ENCODE data around the gene PLEKHH2.
"Not testable (repeated sequence)": the region's sequence is repeated elsewhere in the genome, so short reads cannot be mapped to it uniquely, and the experiment has no call there.

The PLEKHH2 gene

GRCh38 chr2:43642363-43642762, 5.3 kb downstream of the PLEKHH2 start:
- no peak for DNase-seq

- DNase-seq, result no peak
Measured at GRCh38 chr2:43643680-43644079, 6.6 kb downstream of the PLEKHH2 start.

- no peak for DNase-seq
Measured at GRCh38 chr2:43648994-43649701, 12.1 kb downstream of the PLEKHH2 start.

- no peak for DNase-seq
Measured at GRCh38 chr2:43653506-43653905, 16.4 kb downstream of the PLEKHH2 start.

DNA sequence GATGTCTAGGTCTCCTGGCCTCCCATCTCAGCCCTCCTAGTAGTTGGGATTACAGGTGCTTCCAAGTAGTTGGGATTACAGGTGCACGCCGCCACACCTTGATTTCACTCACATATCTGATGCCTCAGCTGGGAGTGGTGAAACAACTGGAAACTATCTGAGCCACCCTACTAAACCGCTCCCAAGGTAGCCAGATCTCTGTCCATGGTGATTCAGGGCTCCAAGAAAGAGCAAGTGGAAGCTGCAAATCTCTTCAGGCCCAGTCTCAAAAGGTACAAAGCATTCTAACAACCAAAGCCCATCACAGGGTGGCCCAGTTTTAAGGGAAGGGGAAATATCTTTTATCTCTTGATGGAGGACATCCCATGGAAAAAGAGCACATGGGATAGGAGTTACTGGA, 20.2 kb downstream of the PLEKHH2 start:
- DNase-seq, result no peak

DNA sequence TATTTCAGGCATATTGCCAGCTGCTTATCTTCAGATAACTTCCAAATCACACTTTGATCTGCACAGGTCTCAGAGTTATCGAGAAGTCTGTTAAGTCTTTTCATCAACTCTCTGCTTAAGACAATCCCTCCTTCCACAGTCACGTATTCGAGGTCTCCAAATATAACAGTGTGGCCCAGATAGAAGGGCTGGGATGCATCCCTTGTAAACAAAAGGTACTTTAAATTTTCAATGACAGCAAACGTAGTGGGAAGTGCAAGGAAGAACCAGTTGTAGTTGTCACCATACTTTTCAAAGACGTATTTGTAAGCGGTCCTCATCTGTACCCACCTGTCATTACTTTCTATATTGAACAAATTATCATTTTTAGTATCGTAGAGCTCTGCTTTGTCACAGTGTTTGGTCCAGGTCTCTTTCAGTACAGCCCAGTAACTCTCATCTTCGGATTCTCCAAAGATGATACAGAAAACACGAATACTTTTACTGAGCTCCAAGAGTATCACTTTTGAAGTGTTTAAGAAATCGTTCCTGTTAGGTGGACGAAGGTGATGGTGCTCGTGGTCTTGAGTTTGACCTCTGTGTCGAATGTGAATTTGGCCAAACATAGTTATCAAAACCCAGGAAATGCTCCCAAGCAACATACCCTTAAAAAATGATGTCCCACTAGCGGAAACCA, 38.7 kb downstream of the PLEKHH2 start:
- no peak for DNase-seq

DNA sequence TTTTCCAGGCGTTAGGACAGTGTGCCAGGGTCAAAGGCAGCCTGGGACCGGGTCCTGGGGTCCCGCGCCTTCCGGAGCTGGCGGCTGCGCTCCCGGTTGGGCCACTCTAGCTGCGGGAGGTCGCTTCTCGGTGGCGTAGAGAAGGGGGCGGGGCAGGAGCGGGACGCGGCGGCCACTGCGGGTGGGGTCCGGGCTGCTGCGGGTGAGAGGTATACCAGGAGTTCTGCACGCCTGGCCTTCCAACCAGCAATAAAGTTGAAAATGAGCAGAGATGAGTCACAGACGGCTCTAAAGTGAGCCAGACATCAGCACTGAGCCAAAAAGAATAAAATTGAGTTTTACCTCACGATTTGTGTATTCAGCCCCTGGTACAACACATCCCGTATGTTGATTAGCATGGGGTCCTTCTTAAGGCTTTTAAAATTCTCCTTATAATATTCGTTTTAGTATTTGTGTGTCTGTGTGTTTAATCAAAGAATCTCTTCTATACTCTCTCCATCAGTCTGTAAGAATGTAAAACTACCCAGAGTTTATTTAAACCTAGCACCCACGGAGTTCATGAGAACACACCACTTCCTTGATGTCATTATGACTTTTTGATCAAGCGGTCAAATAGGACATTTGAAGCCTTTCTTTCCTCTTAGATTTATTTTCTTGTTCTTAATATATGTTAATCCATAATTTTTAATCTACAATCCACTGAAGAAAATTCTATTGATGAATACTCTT, 39.4 kb downstream of the PLEKHH2 start, which contains the start of gene C1GALT1C1L:
Gene C1GALT1C1L (minus strand): TSS at position 108 of the 729 bp plus-strand sequence. CDS start 107 bp downstream, at position 1.
- DNase-seq, result no peak

DNA sequence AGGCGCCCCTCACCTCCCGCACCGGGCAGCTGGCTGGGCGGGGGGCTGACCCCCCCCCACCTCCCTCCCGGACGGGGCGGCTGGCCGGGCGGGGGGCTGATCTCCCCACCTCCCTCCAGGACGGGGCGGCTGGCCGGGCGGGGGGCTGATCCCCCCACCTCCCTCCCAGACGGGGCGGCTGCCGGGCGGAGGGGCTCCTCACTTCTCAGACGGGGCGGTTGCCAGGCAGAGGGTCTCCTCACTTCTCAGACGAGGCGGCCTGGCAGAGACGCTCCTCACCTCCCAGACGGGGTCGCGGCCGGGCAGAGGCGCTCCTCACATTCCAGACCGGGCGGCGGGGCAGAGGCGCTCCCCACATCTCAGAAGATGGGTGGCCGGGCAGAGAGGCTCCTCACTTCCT, 40.7 kb downstream of the PLEKHH2 start:
- not testable (repeated sequence) for DNase-seq

GRCh38 chr2:43685357-43685756, 48.3 kb downstream of the PLEKHH2 start:
- DNase-seq, result no peak

- no peak for DNase-seq
Measured at GRCh38 chr2:43689999-43690398, 52.9 kb downstream of the PLEKHH2 start.

GRCh38 chr2:43692428-43692994, 55.5 kb downstream of the PLEKHH2 start:
- DNase-seq, result no peak

DNA sequence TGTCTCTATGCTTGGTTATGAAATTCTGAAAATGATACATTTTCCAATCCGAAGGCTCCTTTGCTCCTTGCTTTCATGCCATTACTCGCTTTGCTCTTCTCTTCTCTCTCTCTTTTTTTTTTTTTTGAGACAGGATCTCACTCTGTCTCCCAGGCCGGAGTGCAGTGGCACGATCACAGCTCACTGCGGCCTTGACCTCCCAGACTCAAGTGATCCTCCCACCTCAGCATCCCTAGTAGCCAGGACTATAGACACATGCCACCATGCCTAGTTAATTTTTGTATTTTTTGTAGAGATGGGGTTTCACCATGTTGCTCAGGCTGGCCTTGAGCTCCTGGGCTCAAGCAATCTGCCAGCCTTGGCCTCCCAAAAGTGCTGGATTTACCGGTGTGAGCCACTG, 61.1 kb downstream of the PLEKHH2 start:
- not testable (repeated sequence) for DNase-seq

DNA sequence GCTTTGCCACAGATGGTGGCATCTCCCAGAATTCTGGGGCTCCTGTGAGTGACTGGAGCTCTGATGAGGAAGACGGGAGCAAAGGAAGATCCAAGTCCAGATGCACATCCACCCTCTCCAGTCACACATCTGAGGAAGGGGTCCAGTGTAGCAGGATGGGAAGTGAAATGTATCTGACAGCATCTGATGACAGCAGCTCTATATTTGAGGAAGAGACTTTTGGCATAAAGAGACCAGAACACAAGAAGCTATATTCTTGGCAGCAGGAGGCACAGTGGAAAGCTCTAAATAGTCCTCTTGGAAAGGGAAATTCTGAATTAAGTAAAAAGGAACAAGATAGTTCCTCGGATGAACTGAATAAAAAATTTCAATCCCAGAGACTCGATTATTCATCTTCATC, 62.7 kb downstream of the PLEKHH2 start:
- no peak for DNase-seq

DNA sequence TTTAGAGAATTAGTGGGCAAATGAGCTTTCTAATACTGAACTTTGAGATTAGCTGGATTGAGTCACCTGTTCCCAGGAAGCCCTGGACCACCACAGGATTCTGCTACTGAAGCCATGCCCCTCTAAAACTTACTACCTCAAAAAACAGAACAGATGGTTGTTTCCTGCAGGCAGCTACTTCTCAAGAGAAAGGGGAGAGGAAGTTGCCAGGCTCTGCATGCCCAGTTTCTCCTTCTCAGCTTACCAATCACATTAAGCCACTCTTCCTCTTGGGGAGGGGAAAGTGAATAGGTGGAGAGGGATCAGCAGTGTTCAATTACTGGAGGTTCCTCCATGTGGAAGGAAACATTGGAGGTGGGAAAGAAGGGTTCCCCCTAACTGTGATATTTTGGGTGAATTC, 64.1 kb downstream of the PLEKHH2 start:
- DNase-seq, result no peak

GRCh38 chr2:43707255-43708015, 70.4 kb downstream of the PLEKHH2 start:
- no peak for DNase-seq

GRCh38 chr2:43708178-43708577, 71.1 kb downstream of the PLEKHH2 start:
- no peak for DNase-seq

DNA sequence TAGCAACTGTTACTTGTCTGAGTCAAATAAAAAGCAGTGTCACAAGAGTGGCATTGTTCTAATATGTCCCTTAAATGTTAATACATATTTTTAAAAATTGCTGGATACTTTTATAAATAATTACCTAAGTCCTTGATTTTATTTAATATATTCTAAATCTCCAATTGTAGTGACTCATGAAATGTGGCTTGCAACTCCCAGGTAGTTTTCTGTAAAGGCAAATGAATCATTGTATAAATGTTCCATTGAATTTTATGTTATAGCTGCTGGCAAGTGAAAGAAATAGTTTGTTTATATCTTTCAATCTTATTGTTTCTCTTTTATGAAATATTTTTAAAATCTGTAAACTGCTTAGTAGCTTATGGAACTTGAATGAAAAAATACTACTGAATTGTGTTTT, 71.8 kb downstream of the PLEKHH2 start:
- DNase-seq, result no peak

GRCh38 chr2:43710866-43711265, 73.8 kb downstream of the PLEKHH2 start:
- DNase-seq, result no peak

DNA sequence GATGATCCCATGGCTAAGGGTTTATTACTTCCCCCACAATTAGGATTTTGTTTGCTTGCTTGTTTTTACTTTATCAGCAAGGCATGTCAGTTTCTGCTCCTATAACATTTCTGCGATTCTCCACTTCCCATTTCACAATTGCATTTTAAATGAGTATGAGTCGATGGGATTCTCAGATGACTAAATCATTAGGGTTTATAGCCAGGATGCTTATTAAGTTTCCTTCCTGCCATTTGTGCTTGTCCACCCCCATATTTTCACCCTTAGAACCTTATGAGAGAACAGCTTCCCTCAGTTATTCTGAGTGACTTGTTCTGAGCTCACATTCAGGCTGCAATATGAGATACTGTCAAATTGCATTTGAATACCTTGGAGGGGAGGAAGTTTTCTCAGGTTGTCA, 77.1 kb downstream of the PLEKHH2 start:
- no peak for DNase-seq

DNA sequence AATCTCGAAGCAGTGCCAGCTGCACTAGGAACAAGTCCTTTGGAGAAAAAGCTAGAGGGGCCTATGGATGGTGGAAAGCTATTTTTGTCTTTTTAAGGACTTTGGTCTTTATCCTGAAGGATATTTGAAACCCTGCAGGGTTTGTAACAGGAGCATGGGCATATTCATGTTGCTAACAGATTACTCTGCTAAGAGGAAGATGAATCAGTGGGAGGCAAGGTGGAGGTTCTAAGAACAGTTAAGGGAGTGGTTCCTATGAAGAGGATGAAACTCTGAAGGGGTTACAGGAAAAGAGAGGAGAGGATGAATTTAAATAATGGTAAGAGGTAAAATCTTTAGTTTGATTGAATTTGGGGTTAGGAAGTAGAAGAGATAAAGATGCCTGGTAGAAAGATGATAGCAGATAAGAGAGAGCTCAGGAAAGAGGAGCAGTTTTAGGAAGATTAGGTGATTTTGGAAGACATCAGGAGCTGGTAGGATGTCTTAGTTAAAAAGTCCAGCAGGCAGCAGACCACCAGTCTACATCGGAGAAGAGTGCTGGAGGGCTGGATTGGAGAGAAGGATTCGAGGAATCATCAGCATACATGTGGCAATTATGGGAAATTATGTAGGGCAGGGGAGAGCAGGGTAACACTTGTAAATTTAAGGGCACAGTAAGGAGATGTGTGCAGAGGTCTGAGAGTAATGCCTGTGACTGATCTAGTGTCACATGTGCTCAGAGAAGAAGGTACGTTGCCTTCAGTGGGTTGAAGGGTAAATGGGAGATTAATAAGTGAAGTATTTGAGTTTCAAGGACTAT, 78.4 kb downstream of the PLEKHH2 start:
- DNase-seq, result no peak

GRCh38 chr2:43717322-43717721, 80.3 kb downstream of the PLEKHH2 start:
- no peak for DNase-seq

All from NK-92 treated with Interleukin-12 subunit alpha and Interleukin-12 subunit beta, amount 100 ng/mL, for 24 hours (cell line).